DMS153 treated with DMSO at 0.1 percent for 48 hours (cell line): ENCODE data around the gene ZC3H7B.

ENCODE experiments used
- DNase-seq: peaks from one replicate; lab custom pipeline; 2025; ENCODE audit not compliant: unreplicated experiment; lab: John Stamatoyannopoulos, UW

Gene ZC3H7B

GRCh38 chr22:41324821-41325528 lies 23.6 kb downstream of the ZC3H7B start:
- no peak for DNase-seq

- DNase-seq: no peak
Observed at GRCh38 chr22:41327124-41327523, 25.8 kb downstream of the ZC3H7B start.

- DNase-seq: no peak
Observed at GRCh38 chr22:41330169-41330568, 28.8 kb downstream of the ZC3H7B start.

GRCh38 chr22:41332217-41332939 lies 31.1 kb downstream of the ZC3H7B start:
- DNase-seq: no peak

GRCh38 chr22:41333806-41334205 lies 32.5 kb downstream of the ZC3H7B start:
- DNase-seq: no peak

GRCh38 chr22:41334215-41334614 lies 32.9 kb downstream of the ZC3H7B start:
- no peak for DNase-seq

- DNase-seq: no peak
Observed at GRCh38 chr22:41334951-41335635, 33.8 kb downstream of the ZC3H7B start.

GRCh38 chr22:41338614-41339212 lies 37.4 kb downstream of the ZC3H7B start:
- no peak for DNase-seq

GRCh38 chr22:41339823-41340222 lies 38.5 kb downstream of the ZC3H7B start:
- no peak for DNase-seq

- DNase-seq: no peak
Observed at GRCh38 chr22:41340357-41340756, 39.0 kb downstream of the ZC3H7B start.

GRCh38 chr22:41341012-41341411 lies 39.7 kb downstream of the ZC3H7B start:
- DNase-seq: no peak

- DNase-seq: no peak
Observed at GRCh38 chr22:41341990-41342389, 40.7 kb downstream of the ZC3H7B start.

- no peak for DNase-seq
Observed at GRCh38 chr22:41343300-41343699, 42.0 kb downstream of the ZC3H7B start.

- no peak for DNase-seq
Observed at GRCh38 chr22:41343717-41344116, 42.4 kb downstream of the ZC3H7B start.

GRCh38 chr22:41344189-41344788 lies 43.0 kb downstream of the ZC3H7B start:
- no peak for DNase-seq

- no peak for DNase-seq
Observed at GRCh38 chr22:41345807-41346335, 44.5 kb downstream of the ZC3H7B start.

GRCh38 chr22:41347066-41347859 lies 45.9 kb downstream of the ZC3H7B start:
- DNase-seq: no peak

- DNase-seq: no peak
Observed at GRCh38 chr22:41348964-41349484, 47.7 kb downstream of the ZC3H7B start.

GRCh38 chr22:41350087-41350486 lies 48.8 kb downstream of the ZC3H7B start:
- no peak for DNase-seq

GRCh38 chr22:41351011-41351410 lies 49.7 kb downstream of the ZC3H7B start:
- no peak for DNase-seq
